Upper lobe of right lung (tissue), 1 donor: ENCODE results near the gene CROCC2. TPM values are rescaled to one million over a fixed set of nuclear protein-coding genes. Genes with fewer than 3 reads are reported as not detected.
A peak's percentile ranks its signal among the peaks of the same experiment; 100 is the strongest.

ENCODE experiments used
- ATAC-seq: fragments of 200-7000 bp; cut with Tn5 transposase; one replicate; pipeline ENCODE4 v1.9.1; 2020; ENCODE audit warnings: mild to moderate bottlenecking, moderate library complexity
- DNase-seq: peaks from one replicate; pipeline ENCODE4 v3.0.0-alpha.2; 2020
- H3K27ac ChIP-seq: fragments of 200-600 bp; one replicate; pipeline ENCODE4 v1.8.0; 2022
- H3K27me3 ChIP-seq: fragments of 200-600 bp; one replicate; pipeline ENCODE4 v1.8.0; 2022; ENCODE audit warnings: mild to moderate bottlenecking
- H3K36me3 ChIP-seq: fragments of 200-600 bp; one replicate; pipeline ENCODE4 v1.8.0; 2022
- H3K4me1 ChIP-seq: fragments of 200-600 bp; one replicate; pipeline ENCODE4 v1.8.0; 2022
- H3K4me3 ChIP-seq: fragments of 200-600 bp; one replicate; pipeline ENCODE4 v1.8.0; 2022; ENCODE audit warnings: mild to moderate bottlenecking
- H3K9me3 ChIP-seq: fragments of 200-600 bp; one replicate; pipeline ENCODE4 v1.8.0; 2022
- CTCF ChIP-seq: fragments of 200-600 bp; IDR thresholded peaks from one replicate; pipeline ENCODE4 v1.8.0; 2022; ENCODE audit warnings: antibody characterized with exemption
- intact Hi-C: fragments of 100-400 bp; cut with DNase I; formaldehyde crosslinking; loops from one replicate; pipeline ENCODE4 v1.11.0; 2022
- total RNA-seq: library from RNA; stranded (reverse); fragmentation: NEBNext Ultra II Directional; extraction: Animal tissue kit (Norgen Biotek cat#: 25700); gene quantifications from one replicate; pipeline ENCODE4 v1.2.1, GENCODE V29; 2021
- donor health status: DM: no; HTN: yes; CAD: no; lungs with severe emphysema.

CROCC2 gene
- total RNA-seq, 1 donor from 2014 or later = 0.26 TPM

- H3K36me3 ChIP-seq = no peaks in the 10 kb centered on the region
- no peak for TF ChIP-seq CTCF
- ATAC-seq (no peak), DNase-seq (no peak)
- H3K9me3 ChIP-seq = no peaks in the 10 kb centered on the region
- H3K4me3 ChIP-seq = no peak overlapping the region
- peaks cover 61% of the 10 kb centered on the region for H3K4me1 ChIP-seq
- H3K27me3 ChIP-seq = no peaks in the 10 kb centered on the region
- intact Hi-C loops = no loop called here
- no peak overlapping the region for H3K27ac ChIP-seq
Measured at GRCh38 chr2:240994171-240994896, 88.2 kb downstream of the CROCC2 start.

- H3K36me3 ChIP-seq = no peaks in the 10 kb centered on the region
- TF ChIP-seq CTCF = no peak
- no peaks in the 10 kb centered on the region for H3K27me3 ChIP-seq
- H3K4me1 ChIP-seq = peaks cover 68% of the 10 kb centered on the region
- ATAC-seq (no peak), DNase-seq (no peak)
- H3K4me3 ChIP-seq = no peak overlapping the region
- H3K9me3 ChIP-seq = no peaks in the 10 kb centered on the region
- no peak overlapping the region for H3K27ac ChIP-seq
- intact Hi-C loops = no loop called here
Measured at GRCh38 chr2:240995041-240996021, 89.2 kb downstream of the CROCC2 start.

- no peaks in the 10 kb centered on the region for H3K36me3 ChIP-seq
- H3K4me3 ChIP-seq = no peak overlapping the region
- DNase-seq = no peak
- no peaks in the 10 kb centered on the region for H3K27me3 ChIP-seq
- H3K4me1 ChIP-seq = peaks cover 72% of the 10 kb centered on the region
- no peak for TF ChIP-seq CTCF
- no peak for ATAC-seq
- intact Hi-C loops = no loop called here
- peak overlapping the region; percentile 90 for H3K27ac ChIP-seq
- no peaks in the 10 kb centered on the region for H3K9me3 ChIP-seq
Measured at GRCh38 chr2:240996161-240996833, 90.2 kb downstream of the CROCC2 start.

GRCh38 chr2:240996834-240997140 lies 90.7 kb downstream of the CROCC2 start:
- H3K4me3 ChIP-seq = no peak overlapping the region
- no peak for DNase-seq
- H3K27ac ChIP-seq = peak overlapping the region; percentile 90
- no peaks in the 10 kb centered on the region for H3K36me3 ChIP-seq
- no peaks in the 10 kb centered on the region for H3K9me3 ChIP-seq
- peaks cover 72% of the 10 kb centered on the region for H3K4me1 ChIP-seq
- ATAC-seq = no peak
- no peaks in the 10 kb centered on the region for H3K27me3 ChIP-seq
- intact Hi-C loops = no loop called here
- no peak for TF ChIP-seq CTCF

GRCh38 chr2:240997141-240997855 lies 91.2 kb downstream of the CROCC2 start:
- Histone ChIP-seq H3K27ac (peak overlapping the region; percentile 90), H3K27me3 (no peaks in the 10 kb centered on the region), H3K4me3 (peak overlapping the region; percentile 65), H3K9me3 (no peaks in the 10 kb centered on the region), H3K4me1 (peaks cover 71% of the 10 kb centered on the region), H3K36me3 (no peaks in the 10 kb centered on the region)
- ATAC-seq (peak; percentile 2), DNase-seq (no peak)
- intact Hi-C loops = no loop called here
- no peak for TF ChIP-seq CTCF
